ENCODE data around the gene KBTBD13.

KBTBD13 gene

GRCh38 chr15:65076486-65077290 is at the start of gene KBTBD13:
Gene KBTBD13 (plus strand): TSS chr15:65076746. CDS start chr15:65076816, 70 bp downstream.
- DNase-seq: no peak

- DNase-seq: no peak
Observed at GRCh38 chr15:65026756-65027155, 49.8 kb upstream of the KBTBD13 start.

DNA sequence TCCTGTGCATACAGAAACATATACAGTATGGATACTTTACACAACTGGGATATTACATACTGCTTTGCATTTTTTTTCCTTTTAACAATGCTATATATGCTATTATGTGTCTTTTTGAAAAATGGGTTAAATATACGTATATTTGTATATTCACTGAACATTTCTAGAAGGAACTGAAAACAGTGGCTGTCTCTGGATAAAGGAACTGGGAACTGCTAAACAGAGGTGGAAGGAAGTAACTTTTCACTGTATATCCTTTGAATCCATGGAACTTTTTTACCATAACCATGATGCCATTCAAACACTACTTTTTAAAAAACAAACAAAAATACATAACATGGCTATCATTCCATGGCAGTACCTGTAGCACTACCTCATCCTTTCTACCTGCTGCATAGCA is 49.0 kb upstream of the KBTBD13 start:
- DNase-seq: no peak

DNA sequence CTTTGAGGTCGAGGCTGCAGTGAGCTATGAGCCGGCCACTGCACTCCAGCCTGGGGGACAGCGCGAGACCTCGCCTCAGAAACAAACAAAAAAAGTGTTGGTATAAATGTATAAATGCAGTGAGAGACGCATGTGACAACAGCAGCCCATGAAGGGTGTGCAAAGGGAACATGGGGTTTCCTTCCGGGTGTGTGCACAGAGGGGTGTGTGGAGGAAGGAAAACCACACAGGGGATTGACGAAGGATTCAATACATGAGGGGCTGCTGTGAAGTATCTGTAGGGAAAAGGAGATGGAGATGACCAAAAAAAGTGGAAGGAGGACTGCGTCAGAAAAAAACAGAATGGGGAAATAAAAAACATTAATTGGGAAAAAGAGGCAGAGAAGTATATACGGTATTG is 48.2 kb upstream of the KBTBD13 start:
- DNase-seq: no peak

GRCh38 chr15:65028921-65029735 is 47.4 kb upstream of the KBTBD13 start, which contains the start of gene MTFMT:
Gene MTFMT (minus strand): TSS chr15:65029639. CDS start chr15:65029613, 26 bp downstream.
- peak; percentile 81 for DNase-seq

GRCh38 chr15:65029736-65030208 is 46.8 kb upstream of the KBTBD13 start:
- DNase-seq: no peak

- peak; percentile 79 for DNase-seq
Observed at GRCh38 chr15:65032801-65033537, 43.6 kb upstream of the KBTBD13 start.

DNA sequence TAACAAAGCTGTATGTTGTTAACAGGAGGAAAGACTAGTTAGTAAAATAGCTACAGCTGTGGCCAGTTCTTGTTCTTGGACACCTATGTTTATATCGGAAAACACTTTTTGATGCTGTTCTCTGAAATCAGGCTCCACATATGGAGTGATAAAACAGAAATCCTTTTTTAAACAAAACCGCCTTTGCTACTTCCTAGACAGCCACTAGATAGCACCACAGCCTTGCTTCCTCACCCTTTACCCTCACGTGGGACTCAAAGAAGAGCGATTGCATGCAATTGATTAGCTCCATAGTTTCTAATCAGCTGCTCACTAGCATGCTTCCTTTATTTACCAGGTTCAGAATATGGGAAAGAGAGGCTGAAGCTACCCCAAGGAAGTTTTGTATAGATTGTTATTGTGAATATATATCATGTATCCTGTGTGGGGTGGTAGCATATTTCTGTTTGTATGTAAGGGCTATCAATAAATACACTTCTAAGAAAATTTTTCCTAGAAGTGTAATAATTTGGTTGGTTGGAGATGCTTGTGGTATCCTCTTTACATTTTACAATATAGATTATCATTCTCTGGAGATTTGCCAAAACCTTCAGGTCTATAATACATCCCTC is 42.8 kb upstream of the KBTBD13 start:
- peak; percentile 49 for DNase-seq

DNA sequence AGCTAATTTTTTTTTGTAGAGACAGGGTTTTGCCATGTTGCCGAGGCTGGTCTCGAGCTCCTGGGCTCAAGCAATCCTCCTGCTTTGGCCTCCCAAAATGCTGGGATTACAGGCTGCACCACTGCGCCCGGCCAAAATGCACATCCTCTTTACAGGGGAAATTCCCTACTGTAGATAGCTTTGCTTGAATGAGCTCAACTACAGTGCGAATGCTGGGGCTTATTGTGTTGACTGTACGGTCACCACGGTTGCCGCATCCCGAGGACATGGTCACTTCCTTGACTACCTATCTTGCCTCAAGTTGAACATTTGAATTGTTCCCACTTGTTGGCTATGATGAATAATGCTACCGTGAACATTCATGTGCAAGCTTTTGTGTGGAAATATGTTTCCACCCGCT is 41.8 kb upstream of the KBTBD13 start:
- DNase-seq: no peak

DNA sequence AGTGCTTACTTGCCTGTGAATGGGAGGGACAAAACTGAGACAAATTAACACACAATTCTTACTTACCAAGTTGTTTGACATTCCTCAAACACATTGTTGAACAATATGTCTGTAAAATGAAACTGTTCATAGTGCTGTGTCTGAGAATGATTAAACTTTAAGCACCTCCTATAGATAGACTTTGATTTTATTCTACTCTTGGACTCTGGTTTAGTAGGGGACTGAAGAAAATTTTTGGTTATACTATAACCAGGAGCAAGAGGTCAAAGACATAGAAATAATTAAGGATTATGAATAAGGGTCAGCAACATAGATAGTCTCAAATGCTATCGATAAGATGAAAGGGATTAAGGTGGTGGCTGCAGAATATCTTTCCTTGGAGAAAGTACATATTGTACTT is 39.2 kb upstream of the KBTBD13 start:
- no peak for DNase-seq

DNA sequence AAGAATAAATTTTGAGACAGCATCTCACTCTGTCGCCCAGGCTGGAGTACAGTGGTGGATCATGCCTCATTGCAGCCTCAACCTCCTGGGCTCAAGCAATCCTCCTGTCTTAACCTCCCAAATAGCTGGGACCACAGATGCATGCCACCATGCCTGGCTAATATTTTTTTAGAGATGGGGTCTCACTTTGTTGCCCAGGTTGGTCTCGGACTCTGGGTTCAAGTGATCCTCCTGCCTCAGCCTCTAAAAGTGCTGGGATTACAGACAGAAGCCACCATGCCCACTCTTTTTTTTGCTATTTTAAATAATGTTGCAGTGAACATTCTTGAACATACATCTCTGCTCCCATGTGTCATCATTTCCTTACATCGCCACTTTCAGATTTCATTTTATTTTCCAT is 38.1 kb upstream of the KBTBD13 start:
- DNase-seq: no peak

GRCh38 chr15:65038836-65039235 is 37.7 kb upstream of the KBTBD13 start:
- no peak for DNase-seq

DNA sequence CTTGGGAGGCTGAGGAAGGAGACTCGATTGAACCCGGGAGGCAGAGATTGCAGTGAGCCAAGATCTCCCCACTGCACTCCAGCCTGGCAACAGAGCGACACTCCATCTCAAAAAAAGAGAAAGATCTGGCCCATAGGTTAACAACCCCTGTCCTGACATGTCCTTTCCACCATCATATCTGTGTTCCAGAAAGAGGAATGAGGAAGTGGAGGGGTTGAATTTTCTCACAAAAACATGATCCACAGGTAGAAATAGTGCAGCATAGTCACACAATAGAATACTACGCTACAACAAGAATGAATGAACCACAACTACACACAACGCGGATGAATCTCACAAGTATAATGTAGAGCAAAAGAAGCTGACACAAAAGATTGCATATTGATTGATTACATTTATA is 36.1 kb upstream of the KBTBD13 start:
- no peak for DNase-seq

DNA sequence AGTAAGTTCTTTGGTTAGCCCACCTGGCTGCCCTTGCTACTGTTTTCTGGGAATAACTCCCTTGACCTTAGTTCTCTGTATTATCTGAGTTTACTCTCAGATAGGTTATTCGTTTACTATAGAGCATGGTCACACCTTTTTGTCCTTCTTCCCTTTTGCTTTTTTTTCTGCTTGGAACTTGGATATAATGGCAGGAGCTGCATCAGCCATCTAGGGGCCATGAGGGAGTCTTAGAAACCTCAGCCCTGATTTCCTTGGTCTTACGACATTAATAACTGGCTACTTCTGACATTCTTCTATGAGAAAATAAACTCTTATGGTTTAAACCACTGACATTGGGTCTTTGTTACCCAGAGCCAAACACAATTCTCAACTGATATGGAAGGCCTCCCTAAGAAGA is 34.8 kb upstream of the KBTBD13 start:
- no peak for DNase-seq

DNA sequence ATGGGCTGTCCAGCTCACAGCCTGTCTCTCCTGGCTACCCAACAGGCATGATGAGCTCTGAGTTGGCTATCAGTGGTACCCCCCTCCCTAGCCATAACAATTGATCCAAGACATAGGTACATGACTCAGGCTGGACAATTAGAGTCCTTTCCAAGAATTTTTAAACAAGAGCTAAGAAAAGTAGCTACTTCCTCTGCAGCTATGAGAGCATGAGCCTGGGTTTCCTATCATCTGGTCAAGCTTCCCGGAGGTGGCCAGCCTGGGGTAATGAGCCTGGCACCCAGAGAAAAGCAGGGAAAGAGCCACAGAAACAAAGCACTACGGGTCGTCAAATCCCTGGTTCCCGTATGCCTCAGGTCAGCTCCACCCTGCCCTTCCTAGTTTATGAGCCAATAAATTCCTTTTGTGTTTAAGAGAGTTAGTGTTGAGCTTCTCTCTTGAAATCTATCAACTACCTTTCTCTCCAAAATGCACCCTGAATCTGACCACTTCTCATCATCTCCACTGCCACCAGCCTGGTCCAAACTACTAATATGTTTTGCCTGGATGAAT is 33.7 kb upstream of the KBTBD13 start:
- DNase-seq: no peak

GRCh38 chr15:65044218-65044617 is 32.3 kb upstream of the KBTBD13 start:
- peak; percentile 66 for DNase-seq

DNA sequence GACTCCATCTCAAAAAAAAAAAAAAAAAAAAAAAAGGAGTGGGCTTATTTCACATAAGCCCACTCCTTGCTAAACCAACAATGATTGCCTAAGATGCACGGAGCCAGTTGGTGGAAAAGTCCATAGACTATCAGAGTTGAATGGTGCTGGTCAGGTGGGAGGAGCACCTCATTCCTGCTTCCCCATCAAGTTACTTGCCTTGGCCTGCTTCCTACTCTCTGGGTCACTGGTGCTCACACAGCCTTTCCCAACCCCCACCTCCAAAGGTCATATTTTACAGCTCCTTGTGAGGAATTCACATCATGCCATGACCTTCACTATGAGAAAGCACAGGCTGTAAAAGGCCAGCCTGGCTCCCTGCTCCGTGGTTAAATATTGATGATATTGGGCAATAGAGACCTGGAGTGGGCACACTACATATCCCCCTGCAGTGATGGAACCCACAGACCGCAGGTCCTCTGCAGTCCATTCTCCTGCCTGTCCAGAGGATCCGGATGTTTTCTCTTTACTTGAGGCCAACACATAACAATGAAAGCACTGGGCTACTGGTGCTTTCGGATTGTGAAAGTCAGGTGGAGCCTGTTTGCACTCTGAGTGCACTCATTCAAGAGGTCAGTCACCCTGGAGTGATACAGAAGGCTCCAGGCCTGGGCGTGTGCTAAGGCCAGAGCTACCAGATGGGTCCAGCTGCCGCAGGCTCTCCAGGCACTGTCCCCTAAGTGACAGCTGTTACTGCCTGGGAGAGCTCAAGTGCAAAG is 31.6 kb upstream of the KBTBD13 start, which contains the start of gene SLC51B:
Gene SLC51B (plus strand): TSS at position 664 of the 758 bp plus-strand sequence. CDS start 4,618 bp downstream, outside the sequence.
- DNase-seq: no peak

DNA sequence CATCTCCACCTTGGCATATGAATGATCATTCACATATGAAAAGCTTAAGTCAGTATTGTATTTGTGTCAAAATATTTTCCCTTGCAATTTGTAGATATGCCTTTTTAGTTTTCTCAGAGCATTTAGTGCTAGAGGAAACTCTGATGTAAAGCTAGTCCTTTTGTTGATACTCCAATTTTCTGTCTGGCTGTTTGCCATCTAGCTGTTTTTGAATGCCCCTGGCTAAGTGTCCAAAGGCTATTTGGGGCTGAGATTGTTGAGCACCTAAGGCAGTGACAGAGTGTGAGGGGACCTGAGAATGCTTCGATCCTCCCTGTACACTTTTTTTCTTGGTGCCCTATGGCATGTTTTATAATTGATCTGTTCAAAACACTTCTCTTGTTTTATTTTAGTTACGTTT is 28.3 kb upstream of the KBTBD13 start:
- no peak for DNase-seq

DNA sequence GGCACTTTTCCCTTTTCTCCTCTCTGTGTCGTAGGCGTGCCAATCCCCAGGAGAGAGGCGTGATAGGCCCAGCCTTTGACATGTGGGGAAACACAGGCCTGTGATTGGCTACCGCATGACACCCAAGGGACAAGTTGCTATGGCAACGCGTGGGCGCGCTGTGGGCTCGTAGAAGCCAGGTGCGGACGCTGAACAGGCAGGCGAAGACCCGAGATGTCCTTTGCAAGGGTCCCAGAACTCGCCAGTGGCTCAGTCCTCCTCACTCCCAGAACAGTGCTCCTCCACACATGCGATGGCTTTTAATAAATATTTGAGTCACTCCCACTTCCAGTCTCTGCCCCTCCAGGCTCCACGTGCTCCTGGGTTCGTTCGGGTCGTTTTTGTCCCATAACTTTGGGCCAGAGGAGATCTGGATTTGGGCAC is 27.1 kb upstream of the KBTBD13 start:
- DNase-seq: peak; percentile 95

DNA sequence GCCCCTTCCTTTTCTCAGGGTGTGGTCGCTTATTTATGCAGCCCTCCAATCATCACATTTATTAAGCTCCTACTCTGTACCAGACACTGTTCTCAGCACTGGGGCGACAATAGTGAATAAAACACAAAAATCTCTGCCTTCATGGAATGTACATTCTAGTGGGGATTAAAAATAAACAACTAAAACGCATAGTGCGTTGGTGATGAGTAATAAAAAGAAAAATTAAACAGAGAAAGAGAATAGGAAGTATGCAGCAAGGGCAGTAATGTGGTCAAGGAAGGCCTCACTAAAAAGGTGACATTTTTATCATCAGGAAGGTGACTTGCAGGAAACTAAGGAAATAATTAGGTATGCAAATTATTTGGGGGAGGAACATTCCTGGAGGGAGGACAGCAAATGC is 26.3 kb upstream of the KBTBD13 start:
- DNase-seq: peak; percentile 28

DNA sequence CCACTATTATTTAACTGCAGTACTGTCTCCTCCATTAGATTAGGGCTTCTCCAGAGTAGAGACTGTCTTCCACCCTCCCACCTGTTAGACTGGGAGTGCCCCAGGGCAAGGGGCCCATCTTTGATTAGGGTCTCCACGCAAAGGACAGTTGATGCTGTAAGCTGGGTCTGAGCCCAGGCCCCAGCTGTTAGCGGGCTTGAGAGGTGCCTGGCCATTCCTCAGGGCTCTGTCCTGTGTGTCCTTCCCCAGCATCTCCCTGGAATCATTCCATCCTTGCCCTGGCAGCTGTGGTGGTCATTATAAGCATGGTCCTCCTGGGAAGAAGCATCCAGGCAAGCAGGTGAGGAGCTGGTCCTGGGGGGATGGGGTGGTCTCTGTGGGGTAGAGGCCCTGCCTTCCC is 25.3 kb upstream of the KBTBD13 start:
- no peak for DNase-seq
